ENCODE data around the gene DNM3.

GRCh38 chr1:172201572-172201971, 360.3 kb downstream of the DNM3 start:
- TF ChIP-seq ZNF184 (CRISPR knock-in tag; IDR thresholded peaks at IDR 0.05) (no peak), YY1 (IDR thresholded peaks at IDR 0.05; ENCODE audit: borderline replicate concordance in 1 of 3, control insufficient read depth in 1 of 3, extremely low read depth in 1 of 3, insufficient read depth in 3 of 3, insufficient read length in 1 of 3, insufficient replicate concordance in 2 of 3, low read depth in 1 of 3, low read length in 2 of 3) (no peak), TCF7L2 (IDR thresholded peaks at IDR 0.05; ENCODE audit: low read depth, low read length) (no peak), MCM2 (IDR thresholded peaks at IDR 0.05; ENCODE audit: low read depth) (no peak), ZNF644 (tag; IDR thresholded peaks at IDR 0.05; ENCODE audit: low read depth) (no peak), CHD2 (IDR thresholded peaks at IDR 0.05; ENCODE audit: low read depth, low read length) (no peak), NR1H2 (CRISPR knock-in tag; IDR thresholded peaks at IDR 0.05) (no peak), ETV6 (IDR thresholded peaks at IDR 0.05; ENCODE audit: borderline replicate concordance in 1 of 2, low read depth in 2 of 2, low read length in 1 of 2) (no peak), ETV6 (CRISPR knock-in tag; IDR thresholded peaks at IDR 0.05; ENCODE audit: borderline replicate concordance) (no peak), ELK1 (CRISPR knock-in tag; IDR thresholded peaks at IDR 0.05) (no peak), POLR2A (conservative IDR thresholded peaks at IDR 0.05) (no peak), CREM (IDR thresholded peaks at IDR 0.05; ENCODE audit: low read depth) (no peak)
